GM21447 (cell line): ENCODE results near the gene FOXD3.
A peak's percentile ranks its signal among the peaks of the same experiment; 100 is the strongest.

Experiments
- ATAC-seq: cut with Tn5 transposase; IDR thresholded peaks from one replicate; pipeline ENCODE4 v1.9.1; 2021; ENCODE audit not compliant: unreplicated experiment

FOXD3 gene

GRCh38 chr1:63322114-63322943 lies at the start of gene FOXD3:
TSS of gene FOXD3 (plus strand) at chr1:63322567. CDS start at chr1:63323059, 492 bp downstream.
- peak; percentile 54 for ATAC-seq

GRCh38 chr1:63272811-63273210 lies 49.6 kb upstream of the FOXD3 start:
- no peak for ATAC-seq

DNA sequence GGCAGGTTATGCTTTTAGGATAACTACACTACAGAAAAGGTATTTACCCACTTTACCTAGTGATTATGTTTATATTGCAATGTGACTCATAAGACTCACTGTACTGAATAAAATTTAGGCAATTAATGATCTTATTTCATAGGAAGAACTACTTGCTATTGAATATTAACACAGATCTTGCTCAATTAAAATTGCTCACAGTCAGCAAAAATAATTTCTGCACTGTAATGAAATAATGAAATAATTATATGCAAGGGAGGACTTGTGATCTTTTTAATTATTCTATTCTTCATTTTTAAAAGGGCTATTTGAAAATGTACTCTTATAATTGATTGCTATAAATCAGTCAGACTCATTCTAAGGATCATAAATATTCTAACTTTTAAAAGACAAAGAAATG lies 48.0 kb upstream of the FOXD3 start:
- no peak for ATAC-seq

- no peak for ATAC-seq
Observed at GRCh38 chr1:63274979-63275378, 47.4 kb upstream of the FOXD3 start.

- ATAC-seq, result no peak
Observed at GRCh38 chr1:63276624-63277023, 45.7 kb upstream of the FOXD3 start.

GRCh38 chr1:63277195-63278192 lies 44.9 kb upstream of the FOXD3 start:
- ATAC-seq, result no peak

- ATAC-seq, result no peak
Observed at GRCh38 chr1:63281753-63282152, 40.6 kb upstream of the FOXD3 start.

- ATAC-seq, result no peak
Observed at GRCh38 chr1:63289135-63289534, 33.2 kb upstream of the FOXD3 start.

GRCh38 chr1:63294803-63295594 lies 27.4 kb upstream of the FOXD3 start:
- ATAC-seq, result no peak

- no peak for ATAC-seq
Observed at GRCh38 chr1:63304410-63304809, 18.0 kb upstream of the FOXD3 start.

GRCh38 chr1:63305043-63305442 lies 17.3 kb upstream of the FOXD3 start:
- no peak for ATAC-seq

DNA sequence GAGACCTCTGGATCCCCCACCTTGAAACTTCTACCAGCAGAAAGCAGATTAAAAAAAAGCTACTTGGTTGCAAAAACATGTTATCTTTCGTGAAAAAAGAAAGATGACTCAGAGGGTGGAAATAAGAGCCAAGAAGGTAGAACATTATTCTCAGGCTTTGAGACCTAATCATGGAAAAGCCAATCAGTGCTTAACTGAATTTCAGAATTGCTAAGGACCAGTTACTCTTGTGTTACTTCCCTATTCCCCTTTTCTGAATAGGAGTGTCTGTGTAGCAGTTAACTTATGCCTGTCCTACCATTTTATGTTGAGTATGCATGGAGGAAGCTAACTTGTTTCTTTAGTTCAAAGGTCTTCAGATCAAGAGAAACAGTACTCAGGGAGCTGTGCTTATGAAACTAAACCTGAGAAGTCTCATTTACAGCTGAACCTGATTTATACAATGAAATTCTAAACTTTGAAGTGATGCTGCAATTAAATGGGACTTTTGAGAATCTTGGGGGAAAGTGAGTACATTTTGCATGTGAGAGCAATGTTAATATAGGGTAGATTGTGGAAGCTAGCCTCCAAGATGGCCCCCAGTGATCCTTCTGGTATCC lies 15.1 kb upstream of the FOXD3 start:
- no peak for ATAC-seq

GRCh38 chr1:63316598-63316983 lies 5.8 kb upstream of the FOXD3 start:
- ATAC-seq, result no peak

DNA sequence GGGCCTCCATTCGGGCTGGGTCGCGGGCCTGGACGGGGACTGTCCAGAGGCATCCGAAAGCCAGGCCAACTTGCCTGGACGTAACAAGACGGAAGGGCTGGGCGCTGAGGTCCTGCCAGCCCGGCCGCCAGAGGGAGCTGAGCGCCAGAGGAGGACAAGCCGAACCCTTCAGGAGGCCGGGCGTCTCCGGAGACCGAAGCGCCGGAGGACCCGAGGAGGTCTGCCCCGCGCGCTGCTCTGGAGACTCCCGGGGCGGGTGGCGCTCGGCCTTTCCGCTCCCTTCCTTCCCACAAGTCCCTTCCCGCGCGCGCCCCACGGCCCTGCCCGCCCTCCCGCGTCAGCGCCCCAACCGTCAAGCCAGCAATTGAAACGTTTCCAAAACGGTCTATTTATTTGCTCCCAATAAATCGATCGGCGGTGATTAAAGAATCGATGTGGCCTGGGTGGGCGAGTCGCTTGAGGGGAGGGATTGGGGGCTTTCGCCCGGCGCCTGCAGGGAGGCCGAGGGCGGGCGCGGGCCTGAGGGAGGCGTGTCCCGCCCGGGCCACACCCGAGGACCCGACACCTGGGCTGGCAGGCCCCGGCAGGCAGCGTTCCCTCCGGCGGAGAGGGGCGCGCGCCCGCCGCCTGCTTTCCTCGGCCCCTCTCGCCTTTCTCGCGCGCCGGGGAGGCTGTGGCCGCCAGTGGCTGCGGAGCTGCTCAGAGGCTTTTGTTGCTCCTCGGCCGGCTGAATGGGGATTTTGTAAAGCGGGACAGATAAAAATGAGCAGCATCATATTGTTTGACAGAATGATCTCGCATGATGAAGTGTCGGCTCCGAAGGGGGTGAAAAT lies 5.2 kb upstream of the FOXD3 start:
- ATAC-seq, result peak; percentile 71

DNA sequence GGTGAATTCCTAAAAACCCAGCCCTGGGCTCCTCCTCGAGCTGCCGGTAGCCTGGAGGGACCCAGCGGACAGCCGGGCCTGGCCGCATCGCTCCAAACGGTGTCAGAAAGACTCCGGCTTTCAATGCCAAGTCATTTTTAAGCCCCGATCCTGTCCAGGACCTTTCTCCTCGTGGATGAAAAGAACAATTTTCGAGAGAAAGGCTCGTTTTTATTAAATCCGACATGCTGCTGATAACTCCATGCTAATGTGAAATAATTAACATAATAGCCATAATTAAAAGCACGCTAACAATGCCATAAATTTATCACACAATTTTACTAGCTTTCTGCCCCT lies 4.6 kb upstream of the FOXD3 start:
- no peak for ATAC-seq

DNA sequence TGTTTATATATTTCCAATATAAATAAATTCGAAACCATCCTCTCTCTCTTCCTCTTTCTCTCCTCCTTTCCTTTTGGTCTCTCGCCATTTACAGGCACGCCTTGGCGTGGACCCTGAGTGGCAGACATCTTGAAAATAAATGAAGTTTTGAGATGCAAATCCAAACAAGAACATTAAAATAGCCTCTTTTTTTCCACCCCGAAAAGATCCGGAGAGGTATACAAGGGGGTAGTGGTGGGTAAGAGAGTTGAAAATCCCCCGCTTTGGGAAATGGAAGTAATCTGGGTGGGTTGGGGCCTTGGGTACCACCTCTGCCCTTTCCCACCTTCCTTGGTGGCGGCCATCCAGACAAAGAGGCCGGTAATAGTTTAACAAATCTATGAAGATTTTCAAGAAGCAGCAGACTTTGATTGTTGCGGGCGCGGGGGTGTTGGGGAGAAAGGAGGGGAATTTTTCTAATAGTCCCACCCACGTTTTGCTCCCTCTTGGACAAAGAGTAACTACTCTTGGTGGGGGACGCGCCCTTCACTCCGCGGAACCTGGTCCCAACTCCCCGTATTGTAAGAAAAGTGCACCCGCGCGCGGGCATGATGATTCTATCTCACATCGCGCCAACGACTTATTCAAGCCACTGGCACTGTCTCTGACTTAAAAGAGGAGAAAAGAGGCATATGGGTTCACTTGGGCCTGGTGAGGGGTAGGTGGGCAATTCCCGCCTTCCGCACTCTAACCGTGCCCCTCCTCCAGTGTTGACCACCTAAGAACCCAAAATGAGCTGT lies 4.0 kb upstream of the FOXD3 start:
- no peak for ATAC-seq

GRCh38 chr1:63319046-63320021 lies 3.0 kb upstream of the FOXD3 start:
- ATAC-seq, result no peak
